Myocyte (in vitro differentiated cells): ENCODE results near the gene MRPL19. TPM values are rescaled to one million over a fixed set of nuclear protein-coding genes. Genes with fewer than 3 reads are reported as not detected.

ENCODE experiments used
- DNase-seq: peaks from one replicate; pipeline ENCODE4 v3.0.0-alpha.2; 2012; ENCODE audit warnings: low read depth
- total RNA-seq: library from RNA; depleted of rRNA; stranded (reverse); fragments of >200 nt; gene quantifications from 2 replicates; pipeline ENCODE4 v1.2.3, GENCODE V29; 2014

MRPL19 gene
- total RNA-seq, 1 donor from 2014 or later, result 63.8 TPM

DNA sequence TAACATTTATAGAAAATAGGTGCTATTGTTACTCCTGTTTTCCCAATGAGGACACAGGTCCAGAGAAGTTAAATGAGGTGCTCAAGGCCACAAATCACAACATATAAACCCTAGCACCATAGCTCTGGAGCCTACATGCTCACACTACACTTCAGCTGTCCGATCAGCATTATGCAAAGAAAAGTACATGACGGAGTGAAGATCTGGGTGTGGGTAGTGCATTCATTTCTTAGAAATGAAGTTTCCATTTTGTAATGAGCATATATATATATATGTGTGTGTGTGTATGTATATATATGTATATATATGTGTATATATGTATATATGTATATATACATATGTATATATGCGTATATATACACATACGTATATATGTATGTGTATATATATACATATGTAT, 30.2 kb upstream of the MRPL19 start:
- DNase-seq, result no peak

DNA sequence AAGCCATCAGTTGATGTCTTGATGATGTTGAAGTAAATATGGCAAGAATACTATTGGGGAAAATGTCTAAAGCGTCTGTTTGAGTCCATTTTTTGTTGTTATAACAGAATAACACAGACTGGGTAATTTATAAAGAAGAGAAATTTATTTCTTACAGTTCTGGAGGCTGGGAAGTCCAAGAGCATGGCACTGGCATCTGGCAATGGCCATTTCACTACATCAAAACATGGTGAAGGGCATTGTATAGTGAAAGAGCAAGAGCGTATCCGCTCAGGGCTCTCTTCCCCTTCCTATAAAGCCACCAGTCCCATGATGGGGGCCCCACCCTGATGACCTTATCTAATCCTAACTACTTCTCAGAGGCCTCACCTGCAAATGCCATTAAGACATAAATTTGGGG, 29.6 kb upstream of the MRPL19 start:
- DNase-seq, result no peak

- no peak for DNase-seq
These were observed 26.4 kb upstream of the MRPL19 start for GRCh38 chr2:75619956-75620740.

DNA sequence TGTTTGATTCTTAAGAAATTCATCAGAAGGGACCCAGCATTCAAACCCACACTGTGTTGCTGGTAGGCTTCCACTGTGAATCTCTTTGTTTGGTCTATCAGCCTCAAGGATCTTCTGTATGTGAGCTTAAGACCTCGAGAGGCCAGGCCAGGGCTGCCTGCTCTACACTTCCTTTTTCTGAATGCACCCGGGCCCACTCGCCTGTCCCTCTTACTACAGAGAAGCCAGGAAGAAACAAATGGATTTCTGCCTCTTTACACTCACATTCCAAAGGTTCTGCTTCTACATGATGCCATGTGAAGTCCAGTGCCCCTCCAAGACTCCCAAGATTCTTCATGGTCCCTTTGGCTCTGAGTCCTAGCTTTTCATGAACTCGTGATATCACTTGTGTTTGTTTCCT, 25.4 kb upstream of the MRPL19 start:
- DNase-seq, result no peak

GRCh38 chr2:75622500-75622899, 24.1 kb upstream of the MRPL19 start:
- DNase-seq, result no peak

DNA sequence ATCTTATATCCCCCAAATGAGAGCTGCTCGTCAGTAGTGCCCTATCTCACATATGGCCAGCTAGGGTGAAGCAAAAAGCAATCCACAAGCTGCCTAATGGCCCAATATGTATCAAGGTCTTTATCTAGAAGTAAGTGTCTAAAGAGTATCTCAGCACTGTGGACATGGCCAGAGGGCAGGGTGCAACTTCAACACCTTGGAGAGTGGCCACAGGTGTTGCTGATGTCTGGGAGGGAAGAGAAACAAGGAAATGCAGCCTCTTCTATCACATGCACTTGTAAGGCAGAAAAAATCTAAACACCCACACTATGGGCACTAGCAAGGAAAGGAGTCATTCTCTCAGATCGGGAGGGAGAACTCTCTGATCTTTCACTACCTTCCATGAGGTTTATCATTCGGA, 23.7 kb upstream of the MRPL19 start:
- DNase-seq, result no peak

DNA sequence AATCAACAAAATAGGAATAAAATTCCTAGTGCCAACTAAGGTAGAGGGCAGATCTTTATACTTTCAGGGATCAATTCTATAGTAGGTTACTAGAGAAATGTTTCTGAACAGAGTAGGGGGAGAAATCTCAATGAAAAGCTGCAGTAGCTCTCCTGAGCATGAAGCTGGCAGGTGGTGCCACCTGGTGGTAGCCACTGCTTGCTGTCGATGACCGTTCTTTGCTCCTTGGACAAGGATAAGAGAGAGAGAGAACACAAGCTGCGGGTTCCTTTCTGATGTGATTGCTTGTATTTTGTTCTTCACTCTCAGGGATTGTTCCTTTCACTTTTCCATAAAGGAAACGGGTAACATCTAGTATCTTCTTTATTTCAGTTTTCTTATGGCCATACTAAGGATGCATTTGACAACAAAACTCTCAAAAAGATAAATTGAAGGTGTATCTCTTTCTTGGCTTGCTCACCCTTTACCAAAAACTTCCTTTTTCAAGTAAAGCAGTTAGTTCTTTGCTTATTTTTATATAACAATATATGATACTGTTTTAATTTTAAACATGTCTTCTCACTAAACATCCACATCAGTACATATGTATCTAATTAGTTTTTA, 18.6 kb upstream of the MRPL19 start:
- peak; percentile 81 for DNase-seq

DNA sequence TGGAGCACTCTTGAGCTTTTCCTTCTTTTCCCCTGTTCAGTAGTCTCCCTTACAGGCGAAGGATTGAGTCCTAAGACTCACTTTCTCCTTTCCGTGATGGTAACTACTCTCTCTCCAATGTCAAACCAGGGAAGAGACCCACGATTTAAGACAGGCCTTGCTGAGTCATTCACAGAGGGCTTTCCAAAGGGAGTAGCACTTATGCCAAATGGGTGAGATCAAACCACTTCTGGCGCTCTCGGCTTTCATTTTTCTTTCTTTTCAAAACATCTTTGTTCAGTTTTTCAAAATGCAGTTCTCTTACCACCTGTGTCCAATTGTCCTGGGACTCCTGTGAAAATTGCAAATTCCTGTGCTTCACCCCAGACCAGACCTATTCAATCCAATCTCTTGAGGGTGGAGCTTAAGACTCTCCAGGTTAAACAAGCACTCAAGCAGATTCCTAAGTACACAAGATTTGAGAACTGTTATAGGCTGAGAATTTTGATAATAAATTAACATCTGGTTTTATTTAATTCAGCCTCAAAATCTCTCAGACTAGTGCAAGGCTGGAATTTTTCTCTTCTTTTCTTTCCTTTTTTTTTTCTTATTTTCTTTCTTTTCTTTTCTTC, 14.4 kb upstream of the MRPL19 start:
- peak; percentile 32 for DNase-seq

- no peak for DNase-seq
These were observed 13.8 kb upstream of the MRPL19 start for GRCh38 chr2:75632813-75633212.

GRCh38 chr2:75633620-75634019, 13.0 kb upstream of the MRPL19 start:
- DNase-seq, result no peak

- no peak for DNase-seq
These were observed 11.6 kb upstream of the MRPL19 start for GRCh38 chr2:75634945-75635344.

- no peak for DNase-seq
These were observed 9.0 kb upstream of the MRPL19 start for GRCh38 chr2:75637568-75637967.

- DNase-seq, result peak; percentile 73
These were observed 5.9 kb upstream of the MRPL19 start for GRCh38 chr2:75640621-75641121.

- DNase-seq, result no peak
These were observed 5.0 kb upstream of the MRPL19 start for GRCh38 chr2:75641587-75641986.

DNA sequence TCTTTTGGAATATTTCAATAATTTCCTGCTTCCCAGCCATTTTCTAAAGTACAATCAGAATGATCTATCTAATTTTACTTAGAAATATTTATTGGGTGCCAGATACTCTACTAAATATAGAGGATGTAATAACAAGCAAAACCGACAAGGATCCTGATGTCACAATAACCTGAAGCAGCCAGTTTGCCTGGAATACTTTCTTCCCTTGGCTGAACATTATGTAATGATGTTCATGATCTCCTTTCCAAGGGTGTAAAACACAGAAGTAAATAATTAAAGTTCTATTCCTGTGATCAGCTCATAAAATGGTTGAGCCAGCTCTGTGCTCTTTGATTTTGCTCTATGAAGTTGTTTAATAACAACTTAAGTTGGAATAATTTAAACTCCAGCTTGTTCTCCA, 2.6 kb upstream of the MRPL19 start:
- no peak for DNase-seq

DNA sequence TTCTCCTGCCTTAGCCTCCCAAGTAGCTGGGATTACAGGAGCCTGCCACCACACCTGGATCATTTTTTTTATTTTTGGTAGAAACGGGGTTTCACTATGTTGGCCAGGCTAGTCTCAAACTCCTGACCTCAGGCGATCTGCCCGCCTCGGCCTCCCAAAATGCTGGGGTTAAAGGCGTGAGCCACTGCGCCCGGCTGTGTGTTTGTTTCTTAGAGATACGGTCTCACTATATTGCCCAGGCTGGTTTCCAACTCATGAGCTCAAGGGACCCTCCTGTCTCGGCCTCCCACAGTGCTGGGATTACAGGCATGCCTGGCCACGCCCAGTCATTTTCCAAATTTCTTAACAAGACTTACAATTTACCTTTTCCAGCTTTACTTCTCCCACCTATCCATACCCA, 940 bp upstream of the MRPL19 start:
- DNase-seq, result no peak

DNA sequence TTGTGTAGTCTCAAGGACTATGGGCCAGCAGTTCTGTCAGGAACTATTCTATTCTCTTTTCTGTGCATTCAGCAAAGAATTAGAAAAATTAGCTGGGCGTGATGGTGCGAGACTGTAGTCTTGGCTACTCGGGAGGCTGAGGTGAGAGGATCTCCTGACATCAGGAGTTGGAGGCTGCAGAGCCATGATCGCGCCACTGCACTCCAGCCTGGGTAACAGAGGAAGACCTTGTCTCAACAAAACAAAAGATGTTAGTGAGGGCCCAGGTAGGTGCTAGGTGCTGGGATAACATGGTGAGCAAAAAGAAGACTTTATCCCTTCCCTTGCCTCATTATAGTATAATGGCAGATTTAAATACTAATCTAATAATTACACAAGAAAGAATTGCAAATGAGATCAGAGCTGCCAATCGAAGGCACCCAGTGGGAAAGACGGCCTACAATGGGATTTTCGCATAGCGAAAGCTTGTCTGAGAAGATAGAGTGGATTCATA, 447 bp upstream of the MRPL19 start:
- no peak for DNase-seq

DNA sequence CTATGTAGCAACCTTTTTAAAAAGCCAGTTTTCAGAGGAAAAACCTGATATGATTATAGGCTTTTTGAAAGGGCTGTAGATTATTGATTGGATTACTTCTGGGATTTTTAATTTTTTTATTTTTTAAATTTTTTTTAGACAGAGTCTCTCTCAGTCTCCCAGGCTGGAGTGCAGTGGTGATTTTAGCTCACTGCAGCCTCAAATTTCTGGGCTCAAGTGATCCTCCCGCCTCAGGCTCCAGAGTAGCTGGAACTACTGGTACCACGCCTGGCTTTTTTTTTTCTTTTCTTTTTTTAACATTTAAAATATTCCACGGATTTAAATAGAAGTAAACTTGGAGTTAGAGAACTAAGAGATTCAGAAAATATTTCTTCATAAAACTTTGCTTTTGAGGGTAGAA, 1.2 kb downstream of the MRPL19 start:
- DNase-seq, result no peak

- DNase-seq, result no peak
These were observed 7.4 kb downstream of the MRPL19 start for GRCh38 chr2:75654012-75654411.

DNA sequence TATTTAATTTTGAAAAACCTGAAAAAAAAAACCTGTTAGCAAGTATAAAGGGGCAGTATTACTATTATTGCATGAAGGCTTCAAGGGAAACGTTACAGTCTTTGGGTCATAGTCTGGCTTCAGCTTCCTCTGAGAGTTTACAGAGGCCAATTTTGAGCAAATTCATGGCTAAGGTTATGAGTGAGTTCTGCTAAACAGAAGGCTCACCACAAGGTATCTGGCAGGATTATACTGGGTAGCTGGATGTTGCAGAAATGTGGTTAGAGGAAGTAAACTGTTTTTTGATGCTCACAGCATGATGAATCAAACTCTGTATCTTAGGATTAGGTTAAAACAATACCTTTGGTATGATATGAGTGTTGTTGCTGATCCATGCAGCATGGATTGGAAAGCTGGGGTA, 9.3 kb downstream of the MRPL19 start:
- no peak for DNase-seq

DNA sequence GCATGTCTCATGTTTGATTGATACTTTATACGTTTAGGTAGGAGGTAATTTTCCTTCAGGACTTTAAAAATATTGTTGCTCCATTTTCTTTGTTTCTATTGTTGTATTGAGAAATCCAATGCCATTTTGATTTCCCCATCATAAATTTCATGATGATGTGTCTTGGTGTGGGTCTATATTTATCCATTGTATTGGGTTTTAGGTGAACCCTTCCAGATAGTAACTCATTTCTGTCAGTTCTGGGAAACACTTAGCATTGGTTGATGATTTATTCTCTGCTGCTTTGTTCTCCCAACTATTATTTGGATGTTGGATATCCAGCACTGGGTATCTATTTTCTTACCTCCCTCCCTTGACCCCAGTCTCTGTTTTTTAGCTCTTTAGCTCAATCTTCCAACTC, 10.0 kb downstream of the MRPL19 start:
- no peak for DNase-seq

DNA sequence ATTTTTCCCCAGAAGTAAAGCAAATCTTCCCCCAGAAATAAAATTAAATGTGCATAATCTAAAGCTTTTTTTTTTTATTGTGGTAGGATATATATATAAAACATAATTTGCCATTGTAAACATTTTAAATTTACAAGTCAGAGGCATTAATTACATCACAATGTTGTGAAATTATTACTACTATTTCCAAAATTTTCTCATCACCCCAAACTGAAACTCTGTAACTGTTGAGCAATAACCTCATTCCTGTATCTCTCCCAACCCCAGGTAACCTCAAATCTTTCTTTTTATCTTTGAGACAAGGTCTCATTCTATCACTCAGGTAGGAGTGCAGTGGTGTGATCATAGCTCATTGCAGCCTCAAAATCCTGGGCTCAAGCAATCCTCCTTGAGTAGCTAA, 11.2 kb downstream of the MRPL19 start:
- no peak for DNase-seq
